ENCODE results near the gene SPEN. TPM values are rescaled to one million over a fixed set of nuclear protein-coding genes. Genes with fewer than 3 reads are reported as not detected.

SPEN gene
- polyA plus RNA-seq, 1 donor from 2014 or later: 7.1 TPM

- H3K27ac ChIP-seq (ENCODE audit: low read length): no peak overlapping the region
- H3K9me3 ChIP-seq (ENCODE audit: low read length): no peaks in the 10 kb centered on the region
- no peaks in the 10 kb centered on the region for H4K20me1 ChIP-seq (ENCODE audit: insufficient read depth)
- no peaks in the 10 kb centered on the region for H3K9me2 ChIP-seq (ENCODE audit: insufficient read depth, low read length)
- no peaks in the 10 kb centered on the region for H3K27me3 ChIP-seq (ENCODE audit: insufficient read depth, low read depth, low read length)
- no peak overlapping the region for H3K4me3 ChIP-seq (ENCODE audit: low read length)
- no peaks in the 10 kb centered on the region for H3F3A ChIP-seq (ENCODE audit: insufficient read depth, low read length, poor library complexity, severe bottlenecking)
- no peak overlapping the region for H3K4me2 ChIP-seq (ENCODE audit: low read length)
- H3K36me3 ChIP-seq (ENCODE audit: insufficient read depth, low read length): peaks cover 9% of the 10 kb centered on the region
- peaks cover 82% of the 10 kb centered on the region for H3K79me2 ChIP-seq (replicated peaks; ENCODE audit: insufficient read depth, low read length)
- H2AFZ ChIP-seq (ENCODE audit: low read depth, low read length): no peak overlapping the region
- H3K9ac ChIP-seq (ENCODE audit: low read length): no peak overlapping the region
- TF ChIP-seq RAD21 (conservative IDR thresholded peaks at IDR 0.05) (no peak), SMC3 (conservative IDR thresholded peaks at IDR 0.05; ENCODE audit: poor library complexity) (no peak), EZH2 (IDR thresholded peaks at IDR 0.05; ENCODE audit: borderline replicate concordance, insufficient read depth, low read length, poor library complexity, severe bottlenecking) (no peak), POLR2AphosphoS5 (IDR thresholded peaks at IDR 0.05) (no peak), EP300 (conservative IDR thresholded peaks at IDR 0.05; ENCODE audit: poor library complexity, severe bottlenecking) (no peak), MXI1 (conservative IDR thresholded peaks at IDR 0.05; ENCODE audit: poor library complexity, severe bottlenecking) (no peak), TAF1 (IDR thresholded peaks at IDR 0.05; ENCODE audit: low read depth) (no peak), REST (IDR thresholded peaks at IDR 0.05; ENCODE audit: borderline replicate concordance) (no peak), CTCF (IDR thresholded peaks at IDR 0.05; ENCODE audit: poor library complexity, severe bottlenecking) (no peak)
These were observed 27.0 kb downstream of the SPEN start for GRCh38 chr1:15874471-15874870.

GRCh38 chr1:15876357-15877055, 29.0 kb downstream of the SPEN start:
- H3K4me3 ChIP-seq (ENCODE audit: low read length): no peak overlapping the region
- H3K4me2 ChIP-seq (ENCODE audit: low read length): no peak overlapping the region
- no peak overlapping the region for H3K27ac ChIP-seq (ENCODE audit: low read length)
- H3K9ac ChIP-seq (ENCODE audit: low read length): no peak overlapping the region
- no peaks in the 10 kb centered on the region for H3F3A ChIP-seq (ENCODE audit: insufficient read depth, low read length, poor library complexity, severe bottlenecking)
- H3K9me3 ChIP-seq (ENCODE audit: low read length): no peaks in the 10 kb centered on the region
- peaks cover 87% of the 10 kb centered on the region for H3K79me2 ChIP-seq (replicated peaks; ENCODE audit: insufficient read depth, low read length)
- no peaks in the 10 kb centered on the region for H3K27me3 ChIP-seq (ENCODE audit: insufficient read depth, low read depth, low read length)
- no peaks in the 10 kb centered on the region for H3K9me2 ChIP-seq (ENCODE audit: insufficient read depth, low read length)
- no peak overlapping the region for H2AFZ ChIP-seq (ENCODE audit: low read depth, low read length)
- H3K36me3 ChIP-seq (ENCODE audit: insufficient read depth, low read length): peaks cover 9% of the 10 kb centered on the region
- TF ChIP-seq EP300 (conservative IDR thresholded peaks at IDR 0.05; ENCODE audit: poor library complexity, severe bottlenecking): no peak
- TF ChIP-seq SMC3 (conservative IDR thresholded peaks at IDR 0.05; ENCODE audit: poor library complexity): no peak
- TF ChIP-seq EZH2 (IDR thresholded peaks at IDR 0.05; ENCODE audit: borderline replicate concordance, insufficient read depth, low read length, poor library complexity, severe bottlenecking): no peak
- TF ChIP-seq MXI1 (conservative IDR thresholded peaks at IDR 0.05; ENCODE audit: poor library complexity, severe bottlenecking): no peak
- TF ChIP-seq RAD21 (conservative IDR thresholded peaks at IDR 0.05): no peak
- TF ChIP-seq TAF1 (IDR thresholded peaks at IDR 0.05; ENCODE audit: low read depth): no peak
- no peak for TF ChIP-seq CTCF (IDR thresholded peaks at IDR 0.05; ENCODE audit: poor library complexity, severe bottlenecking)
- no peaks in the 10 kb centered on the region for H4K20me1 ChIP-seq (ENCODE audit: insufficient read depth)

Measured in neural cell (in vitro differentiated cells).